ENCODE results near the gene SH3PXD2A.

Gene SH3PXD2A

DNA sequence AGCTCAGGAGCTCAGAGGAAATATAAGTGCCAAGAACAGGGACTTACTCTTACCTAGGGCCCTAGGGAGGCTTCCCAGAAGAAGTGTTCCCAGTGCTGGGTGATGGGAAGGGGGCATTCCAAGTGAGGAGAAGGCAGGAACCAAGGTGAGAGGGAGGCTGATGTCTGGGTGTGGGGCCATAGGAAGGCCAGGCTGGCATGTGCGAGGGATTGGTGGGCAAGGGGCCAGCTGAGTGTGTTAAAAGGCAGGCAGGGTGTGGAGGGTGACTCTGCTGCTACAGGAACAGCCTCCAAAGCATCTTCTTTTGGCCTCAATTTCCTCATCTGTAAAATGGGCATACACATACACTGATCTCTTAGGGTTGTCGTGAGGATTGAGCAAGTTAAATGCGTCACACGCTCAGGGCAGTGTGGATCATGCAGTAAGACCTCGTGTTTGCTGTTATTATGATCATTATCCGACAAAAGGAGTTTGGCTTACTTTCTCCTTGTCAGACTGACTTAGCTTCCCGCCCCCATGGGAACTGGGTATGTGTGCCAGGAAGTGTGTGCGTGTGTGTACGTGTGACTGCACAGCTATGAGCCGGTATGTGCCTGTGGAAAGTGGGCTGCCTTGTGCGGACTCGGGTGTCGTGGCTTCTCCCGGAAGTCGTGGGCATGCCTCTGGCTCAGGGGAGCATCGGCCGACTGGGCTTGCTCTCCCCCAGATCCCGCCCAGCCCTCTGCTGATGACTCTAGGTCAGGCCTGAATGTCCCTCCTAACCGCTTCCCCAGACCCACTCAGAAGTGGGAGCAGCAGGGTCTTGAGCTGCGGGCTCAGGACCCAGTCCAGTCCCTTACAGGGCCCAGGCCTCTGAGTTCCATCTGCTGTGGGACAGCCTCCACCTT is 302.3 kb downstream of the SH3PXD2A start:
- no peak for DNase-seq

DNA sequence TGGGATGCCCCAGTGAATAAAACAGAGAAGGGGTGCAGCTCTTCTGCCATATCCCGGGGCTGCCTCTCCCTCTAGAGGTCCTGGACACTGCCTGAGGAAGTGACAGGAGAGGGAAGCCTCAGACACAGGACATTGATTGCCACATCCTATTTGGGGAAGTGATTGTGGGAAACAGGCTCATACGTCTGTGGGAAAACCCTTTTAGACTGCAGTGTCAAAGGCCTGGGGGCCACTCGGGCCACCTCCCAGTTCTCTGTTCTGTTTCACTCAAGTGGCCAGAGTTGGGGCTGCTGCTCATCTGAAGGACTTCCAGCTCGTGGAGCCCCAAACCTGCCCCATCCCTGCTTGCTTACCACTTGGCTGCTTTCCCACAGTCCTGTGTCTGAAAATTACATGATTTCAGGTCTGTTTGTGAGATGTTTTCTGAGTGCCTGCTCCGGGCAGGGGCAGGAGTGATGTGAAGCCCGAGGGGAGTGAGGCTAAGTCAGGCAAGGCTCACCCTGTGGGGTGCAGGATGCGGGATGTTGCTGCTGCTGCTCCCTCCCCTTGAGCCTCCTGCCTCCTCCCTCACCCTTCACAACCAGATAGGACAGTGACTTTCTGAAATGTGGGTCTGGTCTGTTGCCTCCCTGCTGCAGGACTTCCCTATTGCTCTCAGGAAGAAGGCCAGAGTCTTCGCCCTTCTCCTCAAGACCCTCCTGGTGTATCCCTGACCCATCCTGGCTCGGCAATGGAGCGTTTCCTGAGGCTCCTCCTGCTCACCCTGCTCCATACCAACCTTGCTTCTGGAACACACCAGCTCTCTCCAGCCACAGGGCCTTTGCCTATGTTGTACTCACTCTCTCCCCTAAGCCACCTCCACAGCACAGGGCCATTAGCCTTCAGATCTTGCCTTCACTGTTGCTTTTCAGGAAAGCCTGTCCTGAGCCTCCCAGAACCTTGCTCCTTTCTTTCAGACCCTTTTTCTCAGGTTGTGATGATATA is 303.5 kb downstream of the SH3PXD2A start:
- DNase-seq: no peak

- no peak for DNase-seq
Measured at GRCh38 chr10:103550229-103550628, 305.1 kb downstream of the SH3PXD2A start.

- no peak for DNase-seq
Measured at GRCh38 chr10:103549349-103549685, 306.1 kb downstream of the SH3PXD2A start.

DNA sequence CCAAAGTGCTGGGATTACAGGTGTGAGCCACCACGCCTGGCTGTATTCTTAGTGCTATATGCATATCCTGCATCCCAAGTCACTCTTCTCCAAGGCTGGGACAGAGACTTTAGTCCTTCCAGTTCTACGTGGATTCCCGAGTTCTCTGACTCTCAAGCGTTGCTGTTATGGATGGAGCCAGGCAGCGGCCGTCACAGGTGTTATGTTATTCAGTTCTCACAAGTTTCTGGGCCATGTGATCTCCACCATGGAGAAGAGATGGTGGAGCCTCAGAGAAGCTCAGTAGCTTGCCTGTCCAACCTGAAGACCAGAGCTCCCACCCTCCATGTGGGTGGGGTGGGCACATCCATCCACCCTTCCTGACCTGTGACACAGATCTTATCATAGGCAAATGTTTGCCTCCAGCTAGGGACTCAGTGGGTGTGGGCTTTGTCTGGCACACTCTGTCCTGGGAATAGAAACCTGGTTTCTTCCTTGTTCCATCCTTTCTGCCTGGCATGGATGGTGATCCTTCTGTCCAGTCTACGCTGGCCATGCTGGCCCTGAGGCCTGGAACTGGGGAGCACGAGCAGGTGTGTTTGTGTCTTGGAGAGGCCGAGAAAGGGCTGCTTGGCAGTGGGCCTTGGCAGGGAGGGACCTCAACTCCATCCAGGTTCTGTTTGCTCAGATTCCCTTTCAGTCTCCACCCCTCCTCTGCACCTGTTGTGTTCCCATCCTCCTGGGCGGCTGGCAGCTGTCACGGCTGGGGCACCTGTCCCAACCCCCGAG is 306.6 kb downstream of the SH3PXD2A start:
- DNase-seq: no peak

DNA sequence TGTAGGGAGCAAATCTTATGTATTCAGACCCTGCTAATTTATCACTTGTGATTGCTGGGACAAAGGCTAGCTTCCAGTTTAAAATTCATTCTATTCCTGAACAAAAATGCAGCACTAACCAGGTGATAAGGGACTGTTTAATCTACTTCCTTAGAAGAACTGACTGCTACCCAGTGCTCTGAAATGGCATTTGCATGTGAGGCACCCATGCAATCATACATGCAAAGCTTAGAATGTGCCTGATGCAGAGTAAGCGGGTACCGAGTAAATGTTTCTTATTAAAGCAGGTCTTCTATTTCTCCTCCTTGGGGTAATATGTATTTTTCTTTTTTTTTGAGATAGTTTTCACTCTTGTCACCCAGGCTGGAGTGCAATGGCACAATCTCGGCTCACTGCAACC is 307.4 kb downstream of the SH3PXD2A start:
- no peak for DNase-seq

GRCh38 chr10:103547391-103547946 is 307.9 kb downstream of the SH3PXD2A start:
- DNase-seq: no peak

DNA sequence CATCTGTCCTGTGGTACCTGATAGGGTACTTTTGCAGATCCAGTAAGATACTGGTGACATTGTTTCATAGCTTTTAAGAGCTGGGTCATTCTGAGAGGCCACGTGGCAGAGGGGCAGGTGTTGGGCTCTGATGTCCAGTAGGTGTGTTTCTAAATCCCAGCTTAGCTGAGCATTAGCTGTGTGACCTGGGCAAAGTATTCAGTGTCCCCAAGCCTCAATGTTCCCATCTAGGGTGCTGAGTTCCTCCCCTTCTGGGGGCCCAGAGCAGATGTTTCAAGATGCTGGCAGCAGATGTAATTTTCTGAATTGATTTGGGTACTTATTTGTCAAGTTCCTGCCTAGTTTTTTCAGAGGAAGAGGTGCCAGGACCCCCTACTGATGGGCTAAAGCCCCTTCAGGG is 309.0 kb downstream of the SH3PXD2A start:
- DNase-seq: no peak

- no peak for DNase-seq
Measured at GRCh38 chr10:103545771-103546281, 309.6 kb downstream of the SH3PXD2A start.

GRCh38 chr10:103545366-103545765 is 310.0 kb downstream of the SH3PXD2A start:
- no peak for DNase-seq

DNA sequence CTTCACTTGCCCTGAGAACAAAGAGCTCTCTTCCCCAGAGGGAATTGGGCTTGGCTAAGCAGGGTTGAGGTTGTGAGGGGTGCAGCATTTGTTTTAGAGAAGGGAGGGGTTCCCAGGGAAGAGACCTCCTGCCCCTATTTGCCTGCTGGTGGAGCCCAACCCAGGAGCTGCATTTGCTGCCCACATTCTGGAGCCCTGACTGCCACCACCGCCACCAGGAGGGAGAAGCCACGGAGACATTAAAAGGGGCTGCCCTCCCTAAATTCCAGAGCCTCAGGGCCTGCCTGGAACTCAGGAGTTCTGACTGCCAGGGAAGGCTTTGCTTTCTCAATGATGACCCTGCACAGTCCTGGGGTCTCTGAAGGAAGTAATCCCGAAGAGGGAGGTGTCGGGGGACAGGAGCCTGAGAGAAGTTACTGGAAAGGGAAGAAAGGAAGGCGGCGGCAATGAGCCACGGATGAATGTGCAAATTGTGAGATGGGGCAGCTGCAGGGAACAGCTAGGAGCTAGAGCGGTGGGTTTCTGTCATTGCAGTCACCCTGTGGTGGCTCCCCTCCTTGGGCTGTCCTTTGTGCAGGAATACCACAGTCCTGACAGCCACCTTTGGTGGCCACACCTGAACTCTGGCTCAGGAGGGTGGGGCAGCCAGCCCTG is 310.6 kb downstream of the SH3PXD2A start:
- DNase-seq: no peak
